NCI-H2081 treated with DMSO at 0.1 percent for 48 hours (cell line): ENCODE data around the gene LGALS3.
"Not testable (repeated sequence)": the region's sequence is repeated elsewhere in the genome, so short reads cannot be mapped to it uniquely, and the experiment has no call there.

ENCODE experiments used
- DNase-seq: peaks from one replicate; lab custom pipeline; 2025; lab: John Stamatoyannopoulos, UW

Gene LGALS3

DNA sequence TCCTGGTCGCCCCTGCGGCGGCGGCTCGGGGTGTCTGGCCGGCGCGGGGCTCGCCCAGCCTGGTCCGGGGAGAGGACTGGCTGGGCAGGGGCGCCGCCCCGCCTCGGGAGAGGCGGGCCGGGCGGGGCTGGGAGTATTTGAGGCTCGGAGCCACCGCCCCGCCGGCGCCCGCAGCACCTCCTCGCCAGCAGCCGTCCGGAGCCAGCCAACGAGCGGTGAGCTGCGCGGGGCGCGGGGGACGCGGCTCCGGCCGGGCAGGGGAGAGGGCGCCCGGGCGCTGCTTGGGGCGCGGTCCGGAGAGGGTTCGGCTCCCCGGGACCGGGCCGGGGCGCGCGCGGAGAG lies at the start of gene LGALS3:
TSS of gene LGALS3 (plus strand) at position 167 of the 342 bp plus-strand sequence. CDS start 8,122 bp downstream, outside the sequence.
- no peak for DNase-seq

DNA sequence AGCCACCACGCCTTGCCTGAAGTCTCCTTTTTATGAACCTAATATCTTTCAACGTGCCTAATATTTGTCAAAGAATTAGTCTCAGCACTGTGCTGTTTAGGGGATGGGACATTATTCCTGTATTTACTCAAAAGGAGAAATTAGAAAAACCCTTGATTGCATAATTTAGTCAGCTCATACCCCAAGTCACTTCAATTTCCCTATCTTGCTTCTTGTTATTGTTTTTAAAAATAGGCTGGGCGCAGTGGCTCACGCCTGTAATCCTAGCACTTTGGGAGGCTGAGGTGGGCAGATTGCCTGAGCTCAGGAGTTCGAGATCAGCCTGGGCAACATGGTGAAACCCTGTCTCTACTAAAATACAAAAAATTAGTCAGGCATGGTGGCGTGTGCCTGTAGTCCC lies 49.1 kb upstream of the LGALS3 start:
- not testable (repeated sequence) for DNase-seq

DNA sequence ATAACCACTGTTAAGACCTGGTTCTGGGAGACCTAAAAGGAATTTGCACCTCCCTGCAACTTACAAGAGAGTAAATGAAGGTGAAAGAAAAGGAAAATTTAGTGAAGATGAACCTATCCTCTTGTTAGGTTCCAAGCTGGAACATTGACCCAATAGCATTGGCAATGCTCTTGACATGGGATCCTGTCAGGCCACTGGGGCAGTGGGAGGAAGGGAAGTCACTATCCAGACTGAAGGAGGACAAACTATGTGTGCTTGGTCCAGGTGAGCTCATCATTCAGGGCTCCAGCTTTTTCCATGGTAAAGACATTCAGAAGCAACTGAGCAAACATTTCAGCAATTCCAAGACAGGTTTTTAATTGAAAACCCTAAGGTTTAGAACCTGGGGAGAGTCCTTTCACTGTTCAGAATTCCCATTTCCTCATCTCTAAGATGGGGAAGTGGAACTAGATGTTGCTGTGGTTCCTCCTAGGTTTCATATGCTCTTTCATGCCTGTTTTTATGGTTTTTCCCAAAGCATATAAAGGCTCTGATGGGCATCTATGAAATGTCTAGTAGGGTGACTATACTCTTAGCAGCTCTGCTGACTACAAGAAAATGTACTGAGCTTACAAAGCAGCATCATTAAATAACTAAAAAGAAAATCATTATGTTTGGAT lies 44.5 kb upstream of the LGALS3 start:
- DNase-seq = no peak

DNA sequence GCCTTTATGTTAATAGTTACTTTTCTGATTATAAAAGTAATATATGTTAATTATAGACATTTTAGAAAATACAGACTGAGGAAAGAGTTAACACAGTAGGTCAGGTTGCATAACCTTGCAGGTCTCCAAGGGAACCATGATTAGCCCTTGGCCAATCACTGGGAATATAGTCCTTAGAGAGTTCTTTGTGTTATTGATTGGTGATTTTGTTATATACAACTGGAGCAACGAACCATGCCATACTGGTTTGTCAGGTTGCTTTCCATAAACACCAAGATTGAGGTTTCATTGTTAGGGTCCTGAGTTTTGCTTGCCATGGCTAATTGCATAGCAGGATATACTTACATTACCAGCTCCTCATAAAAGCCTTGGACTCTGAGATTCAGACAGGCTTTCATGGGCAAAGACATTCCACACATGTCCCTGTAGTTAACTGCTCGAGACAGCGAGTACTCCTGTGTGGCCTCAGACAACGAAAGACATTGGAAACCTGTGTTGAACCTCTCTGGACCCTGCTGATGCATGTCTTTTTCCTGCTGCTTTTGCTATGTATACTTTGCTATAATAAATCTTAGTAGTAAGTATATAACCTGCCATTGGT lies 43.9 kb upstream of the LGALS3 start:
- no peak for DNase-seq

DNA sequence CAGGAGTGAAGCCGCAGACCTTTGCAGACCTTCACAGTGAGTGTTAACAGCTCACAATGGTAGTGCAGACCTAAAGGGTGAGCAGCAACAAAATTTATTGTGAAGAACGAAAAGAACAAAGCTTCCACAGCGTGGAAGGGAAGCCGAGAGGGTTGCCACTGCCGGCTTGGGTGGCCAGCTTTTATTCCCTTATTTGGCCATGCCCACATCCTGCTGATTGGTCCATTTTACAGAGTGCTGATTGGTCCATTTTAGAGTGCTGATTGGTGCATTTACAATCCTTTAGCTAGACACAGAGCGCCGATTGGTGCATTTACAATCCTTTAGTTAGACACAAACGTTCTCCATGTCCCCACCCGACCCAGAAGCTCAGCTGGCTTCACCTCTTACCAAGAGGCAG lies 42.1 kb upstream of the LGALS3 start:
- no peak for DNase-seq

DNA sequence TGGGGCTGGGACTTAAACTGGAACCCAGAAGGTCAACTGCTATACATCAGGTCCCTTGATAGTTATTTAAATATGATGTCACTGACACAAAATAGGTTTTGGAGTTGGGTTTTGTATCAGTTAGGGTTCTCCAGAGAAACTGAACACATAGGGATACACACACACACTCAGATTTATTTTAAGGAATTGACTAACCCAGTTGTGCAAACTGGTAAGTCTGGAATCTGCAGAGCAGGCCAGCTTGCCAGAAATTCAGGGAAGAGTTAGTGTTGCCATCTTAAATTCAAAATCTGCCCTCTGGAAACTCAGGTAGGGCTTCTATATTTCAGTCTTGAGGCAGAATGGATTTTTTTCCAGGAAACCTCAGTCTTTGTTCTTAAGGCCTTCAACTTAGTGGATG lies 40.7 kb upstream of the LGALS3 start:
- DNase-seq = no peak

DNA sequence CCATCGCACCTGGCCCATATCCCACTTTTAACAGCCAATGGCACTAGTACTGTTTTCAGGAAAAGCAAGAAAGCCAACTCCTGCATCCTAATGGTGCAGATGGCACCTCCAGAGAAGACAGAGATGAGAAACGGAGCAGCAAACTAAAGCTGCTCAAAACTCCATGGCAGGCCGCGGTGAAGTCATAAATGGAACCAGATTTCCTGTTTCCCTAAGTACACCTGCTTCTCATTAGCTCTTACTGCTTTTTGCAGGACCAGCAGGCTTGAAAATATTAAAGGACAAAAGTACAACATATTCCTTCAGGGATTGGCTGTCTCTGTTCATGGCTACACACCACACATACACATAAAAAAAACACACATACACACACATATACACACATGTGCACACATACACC lies 36.7 kb upstream of the LGALS3 start:
- no peak for DNase-seq

DNA sequence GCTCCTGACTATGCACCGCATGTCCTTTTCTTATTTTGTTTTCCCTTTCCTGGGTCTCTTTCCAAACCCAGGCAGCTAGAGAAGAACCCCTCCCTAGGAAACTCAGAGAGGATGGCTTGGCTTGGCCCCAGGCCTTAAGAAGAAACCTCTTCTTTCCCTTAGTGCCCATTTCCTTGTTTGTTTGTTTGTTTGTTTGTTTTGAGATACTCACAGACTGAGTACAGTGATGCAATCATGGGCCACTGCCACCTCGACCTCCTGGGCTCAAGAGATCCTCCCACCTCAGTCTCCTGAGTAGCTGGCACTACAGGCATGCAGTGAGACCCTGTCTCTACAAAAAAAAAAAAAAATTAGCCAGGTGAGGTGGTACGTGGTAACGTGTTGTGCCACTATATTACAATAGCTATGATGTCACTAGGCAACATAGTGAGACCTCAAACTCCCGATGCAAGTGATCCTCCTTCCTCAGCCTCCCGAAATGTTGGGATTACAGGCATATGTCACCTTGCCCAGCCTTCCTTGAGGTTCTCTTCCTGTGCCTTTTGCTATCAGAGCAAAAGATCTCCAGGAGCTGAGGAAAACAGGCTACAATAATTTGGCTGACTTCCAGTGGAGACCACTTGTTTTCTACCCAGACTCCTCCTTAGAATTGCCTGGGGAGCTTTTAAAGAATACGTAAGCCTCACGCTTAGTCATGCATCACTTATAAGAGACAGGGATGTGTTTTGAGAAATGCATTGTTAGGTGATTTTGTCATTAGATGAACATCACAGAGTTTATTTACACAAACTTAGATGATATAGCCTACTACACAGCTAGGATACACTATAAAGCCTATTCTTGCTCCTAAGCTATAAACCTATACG lies 34.5 kb upstream of the LGALS3 start:
- no peak for DNase-seq

DNA sequence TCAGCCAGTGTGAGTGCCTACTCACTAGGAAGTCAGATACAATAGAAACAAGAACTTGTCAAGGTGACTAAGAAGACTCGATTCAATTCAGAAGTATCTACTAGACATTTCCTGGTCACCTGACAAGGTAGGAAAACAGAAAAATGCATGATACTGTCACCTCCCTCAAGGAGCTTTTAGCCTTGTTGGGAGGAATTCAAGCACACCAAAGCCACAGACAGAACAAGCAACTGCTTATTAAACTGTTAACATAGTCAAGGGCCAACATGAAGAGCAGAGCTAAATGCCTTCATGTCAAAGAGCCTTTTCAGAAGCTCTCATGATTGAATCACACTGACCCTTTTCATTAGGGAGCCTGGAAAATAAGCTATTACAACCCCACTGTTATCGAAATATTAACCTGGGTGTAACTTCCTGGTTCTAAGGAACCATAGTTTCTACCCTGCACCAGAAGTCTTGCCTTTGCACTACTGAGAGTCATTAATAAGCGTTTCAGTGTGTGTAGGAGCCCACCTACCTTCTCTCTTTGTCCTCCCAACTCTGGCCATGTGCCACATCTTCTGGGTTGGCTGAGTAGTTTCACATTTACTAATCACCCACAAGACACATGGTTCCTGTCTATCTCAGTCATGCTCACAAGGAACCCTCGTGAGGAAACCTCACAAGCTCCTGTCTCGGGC lies 31.0 kb upstream of the LGALS3 start:
- no peak for DNase-seq

DNA sequence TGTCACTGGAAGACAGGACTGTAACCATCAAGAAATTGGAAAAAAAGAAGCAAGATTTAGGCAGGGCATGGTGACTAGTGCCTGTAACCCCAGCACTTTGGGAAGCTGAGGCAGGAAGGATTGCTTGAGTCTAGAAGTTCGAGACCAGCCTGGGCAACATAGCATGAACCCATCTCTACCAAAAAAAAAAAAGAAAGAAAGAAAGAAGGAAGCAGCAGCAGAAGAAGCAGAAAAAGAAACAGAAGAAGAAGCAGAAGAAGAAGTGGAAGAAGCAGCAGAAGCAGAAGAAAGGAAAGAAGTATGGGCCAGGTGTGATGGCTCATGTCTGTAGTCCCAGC lies 30.5 kb upstream of the LGALS3 start:
- no peak for DNase-seq

DNA sequence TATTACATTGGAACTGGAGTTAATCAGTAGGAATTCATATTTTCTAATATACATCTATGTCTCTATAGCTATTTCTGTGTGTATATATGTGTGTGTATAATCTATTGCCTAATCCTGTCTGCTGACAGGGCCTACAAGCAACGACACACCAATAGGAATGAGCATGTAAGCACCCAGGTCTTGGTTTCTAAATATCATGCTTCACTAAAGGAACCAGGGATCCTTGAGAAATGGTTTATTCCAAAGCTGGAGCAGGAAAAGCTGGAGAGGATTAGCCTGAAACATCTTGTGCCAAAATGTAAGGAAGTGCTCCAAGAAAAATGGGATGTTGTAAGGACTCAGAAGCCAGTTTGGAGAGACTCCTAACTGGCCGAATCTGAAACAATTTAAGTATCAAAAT lies 29.3 kb upstream of the LGALS3 start:
- no peak for DNase-seq

DNA sequence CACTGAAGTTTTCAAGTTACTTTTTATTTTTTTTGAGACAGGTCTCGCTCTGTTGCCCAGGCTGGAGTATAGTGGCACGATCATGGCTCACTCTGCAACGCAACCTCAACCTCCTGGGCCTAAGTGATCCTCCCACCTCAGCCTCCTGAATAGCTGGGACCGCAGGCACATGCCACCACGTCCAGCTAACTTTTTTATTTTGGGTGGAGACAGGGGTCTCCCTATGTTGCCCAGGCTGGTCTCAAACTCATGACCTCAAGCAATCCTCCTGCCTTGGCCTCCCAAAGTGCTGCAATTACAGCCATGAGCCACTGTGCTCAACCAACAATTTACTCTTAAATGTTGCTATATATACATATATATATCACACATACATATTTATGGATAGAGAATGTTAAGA lies 27.4 kb upstream of the LGALS3 start:
- no peak for DNase-seq

DNA sequence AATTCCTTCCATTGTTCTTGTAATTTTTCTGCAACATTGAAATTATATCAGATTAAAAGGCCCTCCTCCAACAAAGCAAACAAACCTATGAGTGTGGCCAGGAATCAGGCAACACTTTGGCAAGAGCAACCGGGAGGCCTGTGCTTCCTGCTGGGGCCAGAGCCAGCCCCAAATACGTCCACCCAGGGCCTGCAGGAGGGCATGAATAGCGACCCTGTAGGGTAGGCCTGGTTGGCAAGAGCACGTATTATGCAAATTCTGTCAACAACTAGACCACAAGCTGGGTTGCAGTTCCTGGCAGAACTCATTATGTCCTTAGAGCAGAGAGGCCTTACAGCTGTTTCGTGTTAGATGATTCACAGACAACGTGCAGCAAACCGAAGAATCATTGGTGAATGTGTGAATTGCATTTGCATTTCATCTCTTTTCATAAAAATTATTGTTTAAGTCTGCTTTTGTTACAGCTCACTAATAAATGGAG lies 26.9 kb upstream of the LGALS3 start:
- peak; percentile 90 for DNase-seq

DNA sequence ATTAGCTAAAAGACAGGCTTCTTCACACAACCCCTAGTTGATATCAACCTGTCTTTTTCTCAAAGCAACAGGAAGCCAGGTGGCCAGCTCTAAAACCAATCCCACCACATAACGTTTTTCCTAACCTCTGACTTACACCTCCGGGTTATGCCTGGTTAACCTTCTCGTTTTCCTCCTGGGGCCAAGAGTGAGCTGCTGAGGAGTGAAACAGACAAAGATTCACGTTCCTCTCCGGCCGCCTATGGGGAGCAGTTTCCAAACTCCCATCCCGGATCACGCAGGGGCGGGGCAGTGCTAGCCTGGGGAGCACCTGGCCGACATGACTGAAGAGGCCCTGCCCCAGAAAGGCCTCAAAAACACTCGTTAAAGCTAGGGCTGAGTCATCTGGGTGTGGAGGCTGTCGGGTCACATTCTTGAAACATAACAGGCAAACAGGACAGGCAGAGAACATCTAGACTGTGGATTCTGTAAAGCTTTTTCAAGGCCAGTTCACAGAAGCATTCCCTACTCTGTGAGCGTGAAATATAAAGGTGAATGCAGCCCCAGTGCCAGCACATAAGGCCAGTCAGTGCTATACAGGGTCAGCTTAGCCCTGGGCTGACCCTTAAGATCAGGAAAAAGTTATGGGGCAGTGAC lies 25.9 kb upstream of the LGALS3 start:
- no peak for DNase-seq

DNA sequence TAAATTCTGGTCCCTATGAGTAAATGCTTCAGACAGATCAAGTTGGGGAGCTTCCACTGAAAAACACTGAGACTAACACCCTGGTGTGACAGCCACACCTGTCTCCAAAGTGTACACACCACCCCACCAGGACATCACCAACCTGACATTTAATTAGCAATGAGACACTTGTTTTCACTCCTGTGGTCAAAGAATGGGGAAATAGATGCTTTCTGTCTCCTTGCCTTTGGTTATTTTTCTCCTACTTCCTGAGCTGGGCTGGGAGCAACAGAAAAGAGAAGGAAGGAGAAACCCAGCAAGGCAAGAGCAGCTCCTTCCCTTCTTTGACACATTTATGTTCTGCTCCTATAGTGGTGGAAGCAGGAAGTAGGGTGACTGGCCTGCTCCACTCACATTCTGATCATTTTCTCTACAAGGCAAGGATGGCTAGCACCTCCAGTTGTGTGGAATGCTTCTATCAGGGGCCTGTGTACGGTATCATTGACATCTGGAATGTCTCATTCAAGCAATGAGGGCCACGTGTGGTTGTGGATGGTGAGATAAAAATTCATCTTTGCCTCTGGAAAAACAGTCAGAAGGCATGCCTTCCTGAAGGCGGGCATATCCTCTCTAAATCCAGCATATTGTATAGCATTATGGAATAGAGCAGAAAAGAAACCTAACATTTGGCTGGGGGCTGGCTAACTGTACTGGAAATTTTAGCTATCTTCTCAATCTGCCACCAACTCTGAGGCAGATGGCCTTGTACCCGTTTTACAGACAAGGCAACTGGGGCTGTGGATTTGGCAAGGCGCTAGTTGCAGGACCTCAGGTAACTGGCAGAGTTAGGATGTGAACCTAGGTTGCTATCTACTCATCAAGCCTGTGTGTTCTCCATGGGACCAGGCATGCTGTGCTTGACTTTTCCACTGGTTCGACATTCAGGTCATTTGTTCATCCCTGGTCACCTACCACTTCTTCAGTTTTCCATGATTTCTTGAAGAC lies 24.8 kb upstream of the LGALS3 start:
- no peak for DNase-seq

DNA sequence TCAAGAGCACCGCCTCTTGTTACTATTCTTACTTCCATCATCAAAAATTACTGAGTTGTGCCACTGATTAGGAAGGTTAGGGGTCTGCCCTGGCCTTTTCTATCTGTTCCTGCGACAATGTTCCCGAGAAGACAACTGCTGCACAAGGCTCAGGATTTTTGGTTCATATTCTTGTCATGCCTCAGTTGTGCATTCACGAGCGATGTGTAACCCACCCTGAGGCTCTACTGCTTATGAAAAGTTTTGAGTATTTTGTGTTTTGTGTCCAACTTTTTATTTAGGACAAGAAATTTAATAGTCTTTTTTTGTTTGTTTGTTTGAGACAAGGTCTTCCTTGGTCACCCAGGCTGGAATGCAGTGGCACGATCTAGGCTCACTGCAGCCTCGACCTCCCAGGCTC lies 23.1 kb upstream of the LGALS3 start:
- no peak for DNase-seq

DNA sequence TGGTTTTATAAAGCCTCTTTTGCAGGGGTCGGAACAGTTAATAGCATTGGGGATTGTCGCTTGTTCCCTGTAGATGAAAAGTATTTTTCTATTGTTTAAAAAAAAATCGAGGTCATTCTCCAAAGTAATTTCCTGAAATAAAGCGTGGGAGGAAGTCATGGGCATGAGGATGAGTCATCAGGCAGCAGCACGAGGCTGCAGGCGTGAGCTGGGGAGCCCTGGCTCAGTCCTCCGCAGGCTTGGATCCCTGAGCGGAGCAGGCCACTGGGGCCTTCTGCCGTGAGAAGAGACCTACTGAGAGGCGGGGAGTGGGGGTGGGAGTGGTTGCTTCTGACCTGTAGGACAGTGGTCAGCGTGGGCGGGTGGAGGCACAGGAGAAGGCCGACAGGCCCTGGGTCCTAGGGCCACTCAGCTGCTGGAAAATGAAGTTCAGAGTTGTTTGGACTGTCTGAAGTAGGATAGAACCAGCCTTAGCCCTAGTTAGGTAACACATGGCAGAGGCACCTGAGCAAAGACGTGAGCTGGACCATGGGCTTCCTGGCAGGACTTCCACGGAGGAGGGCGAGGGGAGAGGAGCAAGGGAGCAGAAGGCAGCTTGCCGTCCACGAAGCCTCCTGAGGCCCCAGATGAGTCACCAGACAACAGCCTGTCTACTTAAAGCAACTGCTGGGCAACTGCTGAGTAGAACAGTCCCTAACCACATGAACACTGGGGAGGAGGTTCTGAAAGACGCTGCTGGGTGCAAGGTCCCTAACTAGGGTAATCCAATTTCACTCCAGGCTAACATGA lies 21.1 kb upstream of the LGALS3 start:
- DNase-seq = no peak

DNA sequence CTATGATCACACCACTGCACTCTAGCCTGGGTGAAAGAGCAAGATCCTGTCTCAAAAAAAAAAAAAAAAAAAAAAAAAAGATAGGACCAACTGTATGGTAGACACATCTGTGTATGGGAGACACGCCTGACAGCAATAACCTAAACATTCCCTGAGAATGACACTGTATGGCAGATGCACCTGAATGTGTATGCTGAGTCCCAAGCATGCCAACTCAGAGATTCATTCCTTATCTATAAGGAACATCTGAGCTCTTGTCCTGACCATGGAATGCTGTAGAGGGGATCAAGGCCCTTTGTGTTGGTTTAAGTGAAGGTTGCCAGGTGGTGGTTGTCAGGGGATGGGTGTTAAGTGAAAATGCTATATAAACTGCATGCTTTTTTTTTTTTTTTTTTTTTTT lies 19.2 kb upstream of the LGALS3 start:
- no peak for DNase-seq

DNA sequence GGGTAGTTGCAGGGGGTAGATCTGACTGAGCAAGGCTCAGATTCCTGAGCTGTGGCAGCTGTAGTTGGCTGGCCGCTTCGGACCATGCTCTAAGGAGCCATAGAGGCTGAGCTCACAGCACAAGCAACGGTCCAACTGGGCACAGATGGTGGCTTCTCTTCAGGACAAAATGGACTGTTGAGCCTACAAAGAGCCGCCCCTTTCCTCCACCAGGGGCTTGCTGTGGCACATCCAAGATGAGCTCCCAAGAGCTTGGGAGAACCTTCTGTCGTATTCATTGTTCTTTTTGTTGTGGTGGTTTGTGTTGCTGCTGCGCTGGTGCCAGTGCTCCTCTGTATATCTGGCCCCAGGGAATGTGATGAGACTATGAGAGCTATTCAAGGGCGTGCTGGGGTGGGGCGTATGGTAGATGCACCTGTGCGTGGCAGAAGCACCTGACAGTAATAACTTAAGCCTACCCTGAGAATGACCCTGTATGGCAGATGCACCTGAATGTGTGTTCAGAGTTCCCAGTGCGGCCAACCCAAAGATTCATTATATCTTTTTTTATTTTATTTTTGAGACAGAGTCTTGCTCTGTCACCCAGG lies 17.8 kb upstream of the LGALS3 start:
- DNase-seq = no peak

DNA sequence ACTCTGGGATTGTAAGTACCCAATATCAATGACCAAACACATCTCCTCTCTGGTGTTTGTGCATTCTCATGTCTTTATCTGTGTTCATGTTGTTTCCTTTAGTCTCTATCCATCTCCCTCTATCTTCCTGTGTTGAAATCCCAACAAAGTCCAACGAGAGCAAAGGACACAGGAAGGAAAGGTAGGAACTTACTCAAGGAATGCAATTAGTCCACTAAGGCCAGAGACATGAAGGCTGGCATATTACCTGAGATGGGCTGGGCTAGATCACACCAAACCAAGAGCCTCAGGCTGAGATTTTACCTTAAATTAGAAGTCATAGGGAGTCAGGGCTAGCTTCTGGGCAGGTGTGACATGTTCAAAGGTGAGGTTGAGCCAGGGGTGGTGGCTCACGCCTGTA lies 14.3 kb upstream of the LGALS3 start:
- DNase-seq = no peak
